ENCODE measurements around the gene HSPG2. TPM values are rescaled to one million over a fixed set of nuclear protein-coding genes. Genes with fewer than 3 reads are reported as not detected.

HSPG2 gene
- polyA plus RNA-seq, 5 donors, result 109 to 232 (median 147) TPM

DNA sequence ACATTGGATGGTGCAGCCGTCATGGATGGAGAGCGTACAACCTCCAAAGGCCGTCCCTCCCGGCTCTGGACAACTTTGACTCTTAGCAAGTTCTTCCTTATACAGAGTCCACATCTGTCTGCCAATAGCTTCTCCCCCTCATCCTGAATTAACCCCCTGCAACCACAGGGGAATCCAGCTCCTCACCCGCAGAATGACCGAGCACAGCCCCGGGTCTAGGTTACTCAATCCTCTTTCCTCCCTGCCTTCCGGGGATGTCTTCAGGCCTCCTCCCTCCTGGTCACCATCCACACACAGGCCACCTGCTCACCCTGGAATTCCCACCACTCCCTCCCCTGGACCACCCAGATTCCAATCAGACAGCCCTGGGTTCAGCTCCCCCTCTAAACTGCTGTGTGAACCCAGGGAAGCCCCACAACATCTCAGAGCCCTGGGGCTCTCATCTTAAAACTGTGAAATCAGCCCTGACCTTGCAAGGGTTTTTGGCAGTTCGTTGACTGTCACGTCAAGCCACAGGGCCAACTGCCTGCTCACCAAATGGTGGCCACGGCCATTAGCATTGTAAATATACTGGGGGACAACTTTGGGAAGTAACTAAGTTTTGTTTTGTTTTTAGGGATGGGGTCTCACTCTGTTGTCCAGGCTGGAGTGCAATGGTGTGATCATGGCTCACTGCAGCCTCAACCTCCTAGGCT, 54.2 kb downstream of the HSPG2 start:
- DNase-seq, result no peak

DNA sequence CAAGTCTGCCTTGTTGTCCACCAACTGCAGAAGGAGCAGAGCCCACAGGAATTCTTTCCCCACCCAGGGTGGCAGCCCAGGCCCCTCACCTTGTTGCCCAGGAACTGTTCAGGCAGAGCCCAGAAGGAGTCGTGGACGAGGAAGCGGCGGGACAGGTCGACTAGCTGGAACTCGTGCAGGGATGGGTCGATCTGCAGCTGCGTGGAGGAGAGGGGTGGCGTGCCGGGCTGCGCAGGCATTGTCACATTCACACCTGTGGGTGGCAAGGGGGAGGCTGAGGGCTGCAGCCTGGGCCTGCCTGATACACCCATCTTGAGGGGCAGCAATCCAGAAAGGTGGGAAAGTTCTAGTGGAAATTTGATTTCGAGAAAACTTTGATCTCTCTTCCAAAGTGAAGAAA, 55.9 kb downstream of the HSPG2 start:
- no peak for DNase-seq

DNA sequence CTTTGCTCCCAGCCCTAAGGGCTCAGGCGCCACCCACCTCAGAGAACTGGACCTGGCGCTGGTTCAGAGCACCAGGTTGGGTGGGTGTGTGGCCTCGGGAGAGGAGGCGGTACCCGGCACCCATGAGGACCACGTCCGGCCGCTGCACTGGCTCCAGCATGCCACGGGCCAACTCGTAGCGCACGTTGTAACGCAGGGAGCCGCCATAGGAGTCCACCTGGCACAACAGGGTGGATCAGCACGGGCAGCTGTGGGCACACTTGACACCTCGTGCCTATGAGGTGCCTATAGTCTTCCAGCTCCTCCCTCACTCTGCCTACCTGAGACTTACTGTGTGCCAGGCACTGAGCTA, 56.5 kb downstream of the HSPG2 start:
- no peak for DNase-seq

DNA sequence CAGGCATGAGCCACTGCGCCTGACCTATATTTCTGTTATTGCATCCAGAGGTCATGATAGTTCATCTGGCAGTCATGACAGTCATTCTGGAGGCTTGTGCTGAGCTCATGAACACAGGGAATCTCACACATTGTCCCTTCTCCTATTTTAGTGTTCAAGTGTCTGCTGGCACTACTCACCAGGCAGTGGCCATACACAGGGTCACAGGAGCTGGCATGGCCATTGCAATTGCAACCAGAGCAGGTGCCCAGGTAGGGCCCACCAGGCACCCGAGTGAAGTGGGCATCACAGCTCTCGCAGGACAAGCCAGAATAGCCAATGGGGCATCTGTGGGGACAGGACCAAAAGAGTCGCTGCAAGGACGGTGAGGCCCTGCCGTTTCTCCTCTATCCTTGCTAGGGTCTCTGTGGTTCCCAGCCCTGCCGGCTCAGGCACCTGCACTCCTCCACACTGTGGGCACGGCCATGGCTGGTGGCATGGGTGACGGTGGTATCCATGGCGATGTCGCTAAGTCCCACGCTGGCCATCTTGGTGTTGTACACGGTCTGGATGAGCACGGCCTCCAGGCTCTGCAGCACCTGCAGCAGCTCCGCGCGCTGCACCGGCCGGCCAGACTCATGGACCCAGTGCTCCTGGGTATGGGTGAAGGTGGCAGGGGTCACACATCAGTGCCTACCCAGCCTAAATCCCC, 57.0 kb downstream of the HSPG2 start:
- no peak for DNase-seq

DNA sequence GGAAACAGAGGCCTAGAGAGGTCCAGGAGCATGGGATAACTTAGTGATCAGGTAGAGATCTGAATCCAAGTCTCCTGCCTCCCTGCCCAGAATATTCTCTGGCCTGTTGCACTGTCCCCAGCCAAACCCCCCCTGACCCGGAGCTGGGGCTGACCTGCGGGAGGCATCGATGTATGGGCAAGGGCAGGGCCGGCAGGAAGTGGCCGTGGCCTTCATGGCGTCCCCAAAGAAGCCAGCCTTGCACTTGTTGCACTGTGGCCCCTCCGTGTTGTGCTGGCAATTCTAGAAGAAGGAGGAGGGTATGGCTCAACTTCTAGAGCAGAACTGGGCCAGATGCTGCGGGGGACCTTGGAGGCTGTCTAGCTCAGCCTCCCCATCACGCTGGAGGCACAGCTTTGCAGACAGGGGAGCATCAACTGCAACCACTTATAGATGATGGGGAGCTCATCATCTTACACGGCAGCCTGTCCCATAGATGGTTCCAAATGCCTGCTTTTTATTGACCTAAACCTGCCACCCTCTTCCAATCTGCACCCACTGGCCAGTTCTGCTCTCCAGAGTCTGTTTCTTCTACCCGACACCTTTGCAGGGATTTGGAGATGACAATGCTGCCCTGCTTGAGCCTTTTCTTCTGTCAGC, 58.2 kb downstream of the HSPG2 start:
- no peak for DNase-seq

DNA sequence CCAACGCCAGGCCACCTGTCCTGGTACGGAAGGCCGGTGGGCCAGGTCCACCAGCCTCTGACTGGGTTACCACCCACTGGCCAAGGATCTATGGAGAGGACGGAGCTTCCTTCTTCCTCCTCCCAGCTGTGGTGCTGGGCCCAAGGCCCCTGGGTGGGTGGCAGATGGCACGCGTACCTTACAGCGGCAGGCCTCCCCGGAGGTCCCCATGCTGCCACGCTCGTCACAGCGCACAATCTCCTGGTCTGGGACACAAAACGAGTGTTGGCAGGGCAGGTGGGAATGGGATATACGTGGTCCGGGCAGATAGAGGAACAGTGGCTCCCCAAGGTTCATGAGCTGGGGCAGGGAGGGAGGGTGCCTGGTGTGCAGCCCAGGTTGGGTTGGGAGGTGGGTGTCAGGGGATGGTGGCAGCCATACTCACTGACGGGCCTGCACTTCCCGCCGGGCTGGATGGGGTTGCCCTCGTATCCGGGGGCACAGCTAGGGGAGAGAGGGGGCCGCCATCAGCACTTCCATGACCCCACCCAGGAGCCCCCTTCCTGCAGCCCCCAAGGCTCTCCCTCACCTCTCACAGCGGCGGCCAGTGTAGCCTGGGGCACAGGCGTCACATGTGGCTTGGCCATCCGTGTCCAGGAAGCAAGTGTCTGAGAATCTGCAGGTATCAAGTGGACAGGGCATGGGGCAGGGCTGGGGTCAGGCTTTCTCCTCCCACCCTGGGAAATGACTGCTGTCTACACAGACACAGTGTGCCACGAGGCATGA, 58.9 kb downstream of the HSPG2 start:
- no peak for DNase-seq

DNA sequence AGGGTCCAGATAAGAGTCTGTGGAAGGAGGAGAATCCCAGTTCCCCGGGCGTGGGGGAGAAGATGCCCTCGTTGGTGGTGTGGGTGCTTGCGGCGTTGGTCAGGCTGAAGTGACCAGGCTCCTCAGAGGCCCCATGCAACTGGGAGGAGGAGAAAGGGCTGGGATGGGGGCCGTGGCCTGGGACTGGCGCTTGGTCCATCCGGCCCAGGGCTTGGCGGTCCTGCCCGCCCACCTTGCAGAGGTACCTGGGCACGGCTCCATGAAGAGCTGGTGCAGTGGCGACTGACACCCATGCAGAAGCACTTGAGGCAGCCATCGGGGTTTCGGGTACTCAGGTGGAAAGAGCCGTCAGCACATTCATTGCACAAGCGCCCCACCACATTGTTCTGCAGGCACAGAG, 60.8 kb downstream of the HSPG2 start:
- no peak for DNase-seq

DNA sequence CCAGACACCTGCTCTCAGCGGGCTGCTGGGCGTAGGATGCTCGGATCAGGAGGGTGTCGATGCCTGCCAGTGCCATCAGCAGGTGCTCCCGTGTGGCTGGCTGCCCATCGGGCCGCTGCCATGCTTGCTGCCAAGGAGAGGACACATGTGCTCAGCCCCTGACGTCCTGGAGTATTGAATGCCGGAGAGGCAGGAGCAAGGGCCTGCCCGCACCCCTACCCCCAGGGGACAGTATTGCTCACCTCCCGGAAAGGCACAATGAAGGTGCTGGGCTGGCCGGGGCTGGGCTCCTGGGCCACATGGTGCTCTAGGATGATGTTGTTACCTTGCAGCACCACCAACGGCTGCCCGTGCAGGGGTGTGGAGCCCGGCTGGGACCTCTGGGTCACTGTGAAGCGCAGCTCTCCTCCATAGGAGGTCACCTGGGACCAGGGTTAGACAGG, 61.5 kb downstream of the HSPG2 start:
- no peak for DNase-seq

DNA sequence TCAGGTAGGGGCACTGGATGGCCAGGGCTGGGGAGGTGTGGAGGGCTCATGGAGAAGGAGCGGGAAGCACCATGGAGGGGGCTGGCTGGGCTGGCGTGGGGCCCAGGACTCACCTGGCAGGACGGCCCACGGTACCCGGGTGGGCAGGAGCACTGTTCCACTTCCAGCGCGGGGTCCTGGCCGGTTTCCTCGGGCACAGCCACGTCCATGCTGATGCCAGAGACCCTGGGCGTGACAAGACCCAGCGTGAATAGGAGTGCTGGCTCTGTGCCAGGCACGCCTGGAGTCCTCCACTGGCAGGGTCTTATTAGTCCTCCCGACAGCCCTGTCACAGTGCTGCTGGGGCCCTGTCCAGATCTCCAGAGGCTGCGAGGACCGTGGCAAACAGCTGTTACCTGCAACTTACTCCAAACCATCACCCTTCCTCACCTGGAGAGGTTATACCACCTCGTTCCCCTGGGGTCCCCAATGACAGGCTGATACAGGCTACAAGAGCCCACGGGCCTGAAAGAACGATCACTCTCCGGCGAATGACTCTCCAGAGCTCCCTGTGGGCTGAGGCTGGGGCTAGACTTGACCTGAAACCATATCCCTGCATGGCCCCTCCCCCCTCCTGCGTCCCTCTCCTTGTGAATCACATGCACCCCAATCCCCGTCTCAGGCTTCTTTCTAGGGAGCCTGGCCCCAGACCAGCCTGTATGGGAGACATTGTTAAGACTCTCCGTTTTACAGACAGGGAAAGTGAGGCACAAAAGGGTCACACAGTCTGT, 62.1 kb downstream of the HSPG2 start:
- DNase-seq, result no peak

DNA sequence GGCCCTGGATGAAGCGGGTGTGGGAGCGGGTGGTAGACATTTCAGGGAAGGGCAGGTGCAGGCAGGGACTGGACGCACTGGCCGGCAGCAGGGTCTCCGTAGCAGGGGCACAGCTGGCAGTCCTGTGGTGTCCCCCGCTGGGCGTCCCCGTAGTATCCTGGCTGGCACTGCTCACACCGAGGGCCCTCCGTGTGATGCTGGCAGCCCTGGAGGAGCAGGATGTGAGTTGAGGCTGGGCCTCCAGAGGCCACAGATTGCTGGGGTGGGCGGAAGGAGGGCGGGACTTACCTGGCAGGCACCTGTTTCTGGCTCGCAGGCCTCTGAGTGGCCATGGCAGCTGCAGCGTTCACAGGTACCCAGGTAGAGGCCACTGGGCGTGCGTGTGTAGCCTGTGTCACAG, 62.8 kb downstream of the HSPG2 start:
- DNase-seq, result no peak

DNA sequence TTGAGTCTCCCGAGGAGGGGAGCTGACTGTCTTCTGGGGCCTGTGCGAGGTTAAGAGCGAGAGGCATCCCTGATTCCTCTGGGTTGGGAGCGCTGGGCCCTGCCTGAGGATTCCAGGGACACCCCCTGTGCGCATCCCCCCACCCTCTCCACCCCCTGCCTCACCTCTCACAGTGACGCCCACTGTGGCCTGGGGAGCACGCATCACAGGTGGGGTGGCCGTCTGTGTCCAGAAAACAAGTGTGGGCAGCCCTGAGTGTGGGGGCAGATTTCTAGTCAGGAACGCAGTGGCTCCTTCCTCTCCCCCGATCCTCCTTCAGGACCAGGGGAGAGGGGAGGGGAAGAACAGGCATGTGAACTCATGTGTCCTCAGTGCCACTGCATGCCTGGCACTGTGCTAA, 63.3 kb downstream of the HSPG2 start:
- no peak for DNase-seq

DNA sequence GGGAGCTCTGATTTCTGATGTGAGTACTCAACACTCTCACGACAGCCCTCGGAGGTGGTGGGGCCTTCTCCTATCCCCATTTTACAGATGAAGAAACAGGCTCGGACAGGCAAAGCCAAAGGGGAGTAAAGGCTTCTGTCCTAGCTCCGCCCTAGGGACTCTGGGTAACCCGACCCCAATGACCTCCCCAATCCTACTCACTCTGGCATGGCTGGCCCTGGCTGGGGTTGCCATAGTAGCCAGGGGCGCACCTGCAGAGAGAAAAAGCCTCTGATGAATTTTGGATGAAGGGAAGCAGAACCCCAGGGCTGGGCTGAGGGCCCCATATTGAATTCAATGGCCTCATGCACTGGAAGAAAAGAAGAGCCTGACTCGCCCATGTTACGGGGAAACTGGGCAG, 63.9 kb downstream of the HSPG2 start:
- no peak for DNase-seq

DNA sequence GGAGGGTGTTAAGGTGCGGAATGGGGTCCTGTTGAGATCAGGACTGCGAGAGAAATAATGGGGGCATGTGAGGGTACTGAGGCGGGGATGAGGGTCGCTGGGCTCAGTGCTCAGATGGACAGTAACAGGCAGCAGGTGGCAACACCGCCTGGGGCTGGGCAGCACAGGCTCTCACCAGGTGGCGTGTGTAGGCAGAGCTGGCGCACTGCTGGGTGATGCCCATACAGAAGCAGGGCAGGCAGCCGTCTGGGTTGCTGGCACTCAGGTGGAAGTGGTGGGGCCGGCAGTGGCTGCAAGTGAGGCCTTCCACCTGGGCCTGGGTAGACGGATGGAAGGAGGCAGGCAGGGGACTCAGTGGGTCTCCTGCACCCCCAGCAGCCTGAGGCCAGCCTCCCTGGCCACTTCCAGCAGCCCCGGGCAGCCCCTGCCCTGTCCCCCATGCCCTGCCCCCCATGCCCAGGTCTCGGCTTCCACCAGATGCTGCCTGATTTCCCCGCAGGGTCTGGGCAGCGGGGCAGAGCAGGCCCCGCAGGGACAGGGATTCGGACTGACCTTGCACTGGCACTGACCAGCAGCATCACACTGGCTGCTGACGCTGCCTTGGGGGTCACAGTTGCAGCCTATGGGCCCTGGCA, 64.5 kb downstream of the HSPG2 start:
- no peak for DNase-seq

DNA sequence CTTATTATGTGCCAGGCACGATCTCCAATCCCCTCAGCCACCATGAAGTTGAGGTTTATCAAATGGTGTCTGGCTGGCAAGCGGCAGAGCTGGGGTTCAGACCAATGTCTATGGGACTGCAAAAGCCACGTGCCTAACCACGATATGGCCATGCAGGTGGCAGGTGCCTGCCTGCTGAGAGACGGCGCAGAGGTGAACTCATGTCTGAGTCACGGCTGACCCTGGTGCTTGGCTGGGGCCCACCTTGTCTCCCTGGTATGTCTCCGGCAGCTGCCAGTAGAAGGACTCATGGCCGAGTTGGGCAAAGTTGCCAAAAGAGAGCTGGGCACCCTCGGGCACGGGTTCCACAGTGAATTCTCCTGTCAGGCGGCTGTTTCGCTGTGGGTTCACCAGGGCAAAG, 65.2 kb downstream of the HSPG2 start:
- no peak for DNase-seq

DNA sequence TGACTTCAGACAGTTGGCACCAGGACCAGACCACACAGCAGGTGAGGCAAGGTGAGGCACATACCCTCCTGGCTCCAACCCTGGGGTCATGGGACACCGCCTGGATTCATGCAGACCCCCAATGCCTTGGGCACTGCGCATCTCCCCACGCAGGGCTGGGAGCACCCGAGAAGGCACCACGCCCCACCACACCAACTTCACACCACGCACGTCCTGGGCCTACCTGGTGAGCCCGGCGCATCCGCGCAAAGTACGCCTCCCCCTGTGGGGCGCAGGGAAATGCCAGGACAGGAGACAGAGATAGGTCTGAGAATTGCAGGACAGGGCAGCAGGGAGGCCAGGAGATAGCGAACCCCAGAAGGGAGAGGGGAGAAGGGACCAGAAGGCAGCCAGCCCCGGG, 66.5 kb downstream of the HSPG2 start:
- no peak for DNase-seq

DNA sequence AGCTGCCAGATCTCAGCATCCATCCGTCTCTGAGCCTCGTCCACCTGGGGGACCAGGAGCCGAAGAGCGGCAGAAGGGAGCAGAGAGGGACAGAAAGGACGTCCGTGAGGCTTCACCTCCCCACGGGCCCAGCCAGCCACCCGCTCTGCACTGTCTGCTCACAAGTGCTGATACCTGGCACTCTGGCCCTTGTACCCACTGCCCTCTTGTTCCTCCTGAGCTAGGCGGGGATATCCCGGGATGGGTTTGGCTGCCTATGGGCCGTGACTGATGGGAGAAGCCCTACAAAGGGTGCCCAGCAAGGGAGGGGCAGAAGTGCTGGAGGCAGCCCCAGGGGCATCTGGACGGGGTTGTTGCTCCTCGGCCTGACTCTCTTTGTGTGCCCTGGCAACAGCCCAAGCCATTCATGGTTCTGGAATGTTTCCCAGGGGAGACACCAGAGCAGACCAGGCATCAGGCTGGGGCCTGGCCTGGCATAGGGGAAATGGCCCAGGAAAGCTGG, 67.4 kb downstream of the HSPG2 start:
- peak in 1 of 2 donors; percentile 9 for DNase-seq

DNA sequence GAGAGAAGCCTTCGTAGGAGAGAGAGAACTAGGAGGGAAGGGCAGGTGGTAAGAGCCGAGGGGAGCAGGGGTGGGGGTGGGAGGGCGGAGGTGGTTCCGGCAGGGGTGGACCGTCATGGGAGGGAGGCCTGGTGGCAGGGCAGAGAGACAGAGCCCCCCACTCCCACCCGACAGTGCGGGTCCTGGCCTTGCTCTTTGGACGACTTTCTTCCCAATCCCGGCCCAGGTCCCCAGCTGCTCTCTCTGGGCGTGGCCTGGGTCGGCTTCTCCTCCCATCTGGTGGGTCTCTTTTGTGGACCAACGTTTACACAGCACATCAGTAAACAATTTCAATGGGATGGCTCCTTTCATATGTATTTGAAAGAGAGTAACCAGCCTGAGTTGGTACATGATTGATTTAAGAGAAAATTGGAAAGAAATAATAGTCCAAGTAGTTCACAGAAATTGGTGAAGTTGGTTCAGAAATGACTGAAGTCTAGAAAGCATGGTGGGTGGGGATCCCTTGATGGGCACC, 68.1 kb downstream of the HSPG2 start:
- DNase-seq, result no peak

DNA sequence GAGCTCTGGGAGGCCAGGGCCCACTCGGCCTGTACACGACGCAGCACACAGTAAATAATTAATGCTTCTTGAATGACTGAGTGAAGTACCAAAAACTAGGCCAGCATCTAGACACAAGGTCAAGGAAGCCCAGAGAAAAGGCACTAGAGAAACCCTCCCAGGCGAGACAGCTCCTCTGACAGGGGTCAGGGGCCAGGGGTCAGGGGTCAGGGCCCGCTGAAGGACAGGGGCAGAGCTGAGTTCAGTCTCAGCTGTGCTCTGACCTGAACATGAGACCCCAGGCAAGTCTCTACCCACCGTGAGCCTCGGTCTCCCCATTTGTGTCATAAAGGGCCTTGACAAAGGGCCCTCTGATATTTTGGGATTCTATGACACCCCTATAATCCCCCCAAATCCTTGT, 68.6 kb downstream of the HSPG2 start:
- DNase-seq, result no peak

DNA sequence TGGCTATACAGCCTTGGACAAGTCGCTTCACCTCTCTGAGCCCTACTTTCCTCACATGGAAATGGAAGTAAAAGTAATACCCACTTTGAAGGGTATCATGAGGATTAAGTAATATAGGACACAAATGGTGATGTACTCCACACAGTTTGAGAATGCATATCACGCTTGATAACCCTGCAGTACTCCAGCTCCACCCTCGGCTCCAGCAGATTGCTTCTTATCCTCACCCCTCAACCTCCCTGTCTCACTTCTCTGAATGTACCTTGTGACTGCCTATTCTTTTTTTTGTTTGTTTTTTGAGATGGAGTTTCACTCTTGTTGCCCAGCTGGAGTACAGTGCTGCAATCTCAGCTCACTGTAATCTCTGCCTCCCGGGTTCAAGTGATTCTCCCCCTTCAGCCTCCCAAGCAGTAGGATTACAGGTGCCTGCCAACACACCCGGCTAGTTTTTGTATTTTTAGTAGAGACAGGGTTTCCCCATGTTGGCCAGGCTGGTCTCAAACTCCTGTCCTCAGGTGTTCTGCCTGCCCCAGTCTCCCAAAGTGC, 69.6 kb downstream of the HSPG2 start:
- DNase-seq, result no peak

DNA sequence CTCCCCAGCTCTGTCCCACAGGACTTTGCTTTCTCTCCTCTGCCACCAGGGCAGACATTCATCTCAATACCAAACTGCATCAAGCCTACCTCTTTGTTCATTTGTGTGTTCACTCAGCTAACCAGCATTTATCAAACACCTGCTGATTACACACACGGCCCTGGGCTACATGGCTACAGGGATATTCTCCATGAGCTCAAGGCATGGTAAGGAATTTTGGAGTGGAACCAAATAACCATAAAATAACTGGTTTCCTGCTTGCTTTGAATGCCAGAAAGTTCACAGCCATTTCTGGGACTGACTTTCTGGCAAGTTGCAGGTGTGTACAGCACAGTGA, 70.4 kb downstream of the HSPG2 start:
- DNase-seq, result no peak
